Effector memory CD4-positive, alpha-beta T cell (primary cell): Measurements from ENCODE around the gene OR2V2.

Experiments
- DNase-seq, 3 donors: peaks; one replicate each; pipeline ENCODE4 v3.0.0-alpha.2; 2020
- H3K27ac ChIP-seq: 2 replicates; pipeline ENCODE4 v1.7.0; 2013; ENCODE audit warnings: mild to moderate bottlenecking, low read length, moderate library complexity; ENCODE audit not compliant: insufficient read depth, poor library complexity, severe bottlenecking
- H3K27me3 ChIP-seq: replicated peaks from 2 replicates; pipeline ENCODE4 v1.7.0; 2013; ENCODE audit warnings: mild to moderate bottlenecking, low read length; ENCODE audit not compliant: insufficient read depth, control insufficient read depth, poor library complexity, severe bottlenecking
- H3K36me3 ChIP-seq: 2 replicates; pipeline ENCODE4 v1.7.0; 2013; ENCODE audit warnings: mild to moderate bottlenecking, low read length, moderate library complexity; ENCODE audit not compliant: control insufficient read depth, insufficient read depth
- H3K4me1 ChIP-seq: 2 replicates; pipeline ENCODE4 v1.7.0; 2013; ENCODE audit warnings: low read length, mild to moderate bottlenecking; ENCODE audit not compliant: control insufficient read depth, insufficient read depth, poor library complexity, severe bottlenecking
- H3K4me3 ChIP-seq: 2 replicates; pipeline ENCODE4 v1.7.0; 2013; ENCODE audit warnings: low read length, low read depth, mild to moderate bottlenecking; ENCODE audit not compliant: insufficient read depth, poor library complexity, severe bottlenecking
- H3K9me3 ChIP-seq: 2 replicates; pipeline ENCODE4 v1.7.0; 2013; ENCODE audit warnings: mild to moderate bottlenecking, low read length, moderate library complexity; ENCODE audit not compliant: control insufficient read depth

The OR2V2 gene

GRCh38 chr5:181198106-181198685, 50.8 kb downstream of the OR2V2 start:
- H3K9me3 ChIP-seq = no peaks in the 10 kb centered on the region
- H3K4me1 ChIP-seq = no peaks in the 10 kb centered on the region
- H3K4me3 ChIP-seq = no peak overlapping the region
- no peak overlapping the region for H3K27ac ChIP-seq
- no peaks in the 10 kb centered on the region for H3K27me3 ChIP-seq
- no peak for DNase-seq
- H3K36me3 ChIP-seq = no peaks in the 10 kb centered on the region

DNA sequence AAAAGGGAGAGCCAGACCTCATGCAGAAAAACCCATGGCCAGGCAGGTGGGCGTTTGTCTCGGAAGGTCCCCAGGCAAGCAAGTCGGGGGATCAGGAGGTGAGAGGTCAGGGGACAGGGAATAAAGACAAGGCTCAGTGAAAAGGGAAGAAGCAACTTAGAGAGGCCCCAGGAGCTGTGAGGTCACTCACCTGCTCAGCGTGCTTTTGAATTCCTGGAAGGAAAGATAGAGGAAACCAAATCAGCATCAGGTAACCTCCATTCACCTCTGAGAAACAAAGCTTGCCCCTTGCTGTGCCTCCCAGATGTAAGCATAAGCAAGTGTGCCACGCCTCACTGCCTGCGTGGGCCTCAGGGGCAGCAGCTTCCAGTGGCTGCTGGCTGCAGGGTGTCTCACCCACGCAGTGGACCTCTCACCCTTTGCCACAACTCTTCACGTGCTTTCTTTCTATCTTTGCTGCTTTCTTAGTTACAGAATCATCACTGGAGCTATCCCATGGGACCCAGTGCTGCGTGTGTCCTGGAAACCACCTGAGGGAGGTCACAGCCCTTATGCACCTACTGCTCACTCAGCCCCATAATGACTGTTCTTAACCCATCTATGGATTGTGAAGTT, 51.6 kb downstream of the OR2V2 start:
- Histone ChIP-seq H3K4me1 (peaks cover 5% of the 10 kb centered on the region), H3K4me3 (no peak overlapping the region), H3K9me3 (no peaks in the 10 kb centered on the region), H3K27ac (no peak overlapping the region), H3K36me3 (no peaks in the 10 kb centered on the region), H3K27me3 (no peaks in the 10 kb centered on the region)
- no peak for DNase-seq

- no peak for DNase-seq
- Histone ChIP-seq H3K9me3 (no peaks in the 10 kb centered on the region), H3K27me3 (no peaks in the 10 kb centered on the region), H3K36me3 (no peaks in the 10 kb centered on the region), H3K4me3 (no peak overlapping the region), H3K4me1 (peaks cover 10% of the 10 kb centered on the region), H3K27ac (no peak overlapping the region)
These were observed 52.7 kb downstream of the OR2V2 start for GRCh38 chr5:181199881-181200638.

DNA sequence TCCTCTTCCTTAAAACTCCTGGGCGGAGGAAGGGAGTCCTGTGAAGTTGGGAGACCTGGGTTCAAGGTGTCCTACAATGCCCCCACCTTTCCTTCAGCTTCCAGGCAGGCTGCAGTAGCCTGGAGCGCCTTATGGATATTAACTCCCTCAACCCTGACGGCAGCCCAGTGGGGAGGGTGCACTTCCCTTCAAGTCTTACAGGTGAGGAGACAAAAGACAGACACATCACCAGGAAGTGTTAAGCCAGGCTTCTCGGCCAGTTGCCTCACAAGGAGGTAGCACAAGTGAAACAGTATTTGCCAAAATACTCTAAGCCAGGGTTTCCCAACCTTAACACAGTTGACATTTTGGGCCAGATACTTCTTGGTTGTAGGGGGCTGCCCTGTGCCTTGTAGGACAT, 53.4 kb downstream of the OR2V2 start:
- Histone ChIP-seq H3K4me1 (peaks cover 13% of the 10 kb centered on the region), H3K36me3 (no peaks in the 10 kb centered on the region), H3K27ac (no peak overlapping the region), H3K4me3 (no peak overlapping the region), H3K9me3 (no peaks in the 10 kb centered on the region), H3K27me3 (no peaks in the 10 kb centered on the region)
- DNase-seq = no peak

DNA sequence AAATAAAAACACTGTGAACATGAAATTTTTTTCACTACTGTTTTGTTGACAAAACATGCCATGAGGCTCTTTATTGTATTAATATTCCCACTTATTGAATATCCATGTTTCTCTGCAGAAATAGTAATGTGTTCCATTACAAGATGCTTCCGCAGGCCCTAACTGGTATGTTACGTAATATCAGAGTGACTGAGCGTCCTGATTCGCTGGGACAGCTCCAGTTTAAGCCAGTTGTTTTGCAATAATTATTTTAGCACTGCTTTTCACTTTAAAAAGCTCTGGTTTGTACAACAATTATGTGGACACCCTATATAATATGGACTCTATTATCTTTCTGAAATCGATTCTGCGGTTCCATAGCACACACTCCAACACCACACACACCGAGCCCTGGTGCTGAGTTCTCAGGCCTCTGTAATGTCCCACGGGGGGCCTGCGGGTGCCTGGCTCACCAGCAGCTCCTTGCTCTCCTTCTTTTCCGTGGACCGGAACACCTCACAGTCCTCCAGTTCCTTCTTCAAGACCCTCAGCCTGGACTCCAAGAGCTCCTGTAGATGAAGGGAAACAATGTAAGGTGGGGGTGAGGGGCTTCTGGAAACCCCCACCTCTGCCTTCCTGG, 55.8 kb downstream of the OR2V2 start:
- DNase-seq = no peak
- H3K4me3 ChIP-seq = no peak overlapping the region
- no peaks in the 10 kb centered on the region for H3K9me3 ChIP-seq
- no peaks in the 10 kb centered on the region for H3K36me3 ChIP-seq
- H3K27me3 ChIP-seq = no peaks in the 10 kb centered on the region
- H3K27ac ChIP-seq = no peak overlapping the region
- peaks cover 17% of the 10 kb centered on the region for H3K4me1 ChIP-seq

GRCh38 chr5:181203777-181204112, 56.4 kb downstream of the OR2V2 start:
- Histone ChIP-seq H3K4me3 (peak overlapping the region; percentile 62), H3K27me3 (no peaks in the 10 kb centered on the region), H3K4me1 (peaks cover 17% of the 10 kb centered on the region), H3K36me3 (no peaks in the 10 kb centered on the region), H3K27ac (no peak overlapping the region), H3K9me3 (no peaks in the 10 kb centered on the region)
- DNase-seq = no peak

DNA sequence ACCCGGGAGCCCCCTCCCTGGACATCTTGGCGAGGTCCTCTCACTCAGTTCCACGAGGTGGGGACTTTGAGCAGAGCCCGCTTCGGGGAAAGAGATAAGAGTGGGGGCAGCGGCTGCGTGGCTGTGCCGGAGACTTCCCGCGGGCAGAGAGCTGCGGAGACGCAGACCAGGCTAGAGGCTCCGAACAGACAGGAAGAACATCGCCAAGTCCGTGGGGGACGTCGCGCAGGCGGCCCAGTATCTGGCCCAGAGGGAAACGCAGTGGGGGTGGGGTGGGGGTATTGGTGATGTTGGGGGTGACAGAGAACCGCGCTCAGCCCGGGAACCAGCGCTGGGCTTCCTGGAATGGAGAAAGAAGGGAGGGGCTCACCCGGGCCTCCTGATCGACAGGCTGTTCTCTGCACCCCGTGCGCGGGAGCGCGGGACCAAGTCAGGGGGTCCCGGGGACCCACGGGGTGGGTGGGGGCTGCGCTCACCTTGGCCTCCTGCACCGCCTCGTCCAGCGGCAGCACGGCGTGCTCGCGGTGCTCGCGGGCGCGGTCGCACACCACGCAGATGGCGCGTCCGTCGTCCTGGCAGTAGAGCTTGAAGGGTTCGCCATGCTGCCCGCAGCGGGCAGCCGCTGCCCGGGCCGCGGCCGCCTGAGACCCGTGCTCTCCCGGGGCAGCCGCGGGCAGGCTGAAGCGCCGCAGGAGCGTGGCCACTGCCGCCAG, 56.9 kb downstream of the OR2V2 start:
- Histone ChIP-seq H3K27ac (no peak overlapping the region), H3K9me3 (no peaks in the 10 kb centered on the region), H3K4me3 (peak overlapping the region; percentile 62), H3K36me3 (no peaks in the 10 kb centered on the region), H3K27me3 (no peaks in the 10 kb centered on the region), H3K4me1 (peaks cover 17% of the 10 kb centered on the region)
- DNase-seq = no peak

GRCh38 chr5:181204826-181205760, 57.7 kb downstream of the OR2V2 start, which contains the start of gene TRIM7:
Gene TRIM7, minus strand, starts transcription at chr5:181205196. Its CDS starts 86 bp downstream, at chr5:181205110.
- H3K27ac ChIP-seq = no peak within 1 kb of the TSS
- H3K4me1 ChIP-seq = peaks cover 17% of the 10 kb centered on the region
- no peaks in the 10 kb centered on the region for H3K36me3 ChIP-seq
- H3K4me3 ChIP-seq = peak within 1 kb of the TSS; percentile 62
- H3K27me3 ChIP-seq = no peaks in the 10 kb centered on the region
- no peaks in the 10 kb centered on the region for H3K9me3 ChIP-seq
- DNase-seq = no peak
